ENCODE results near the gene PDE3B.

DNA sequence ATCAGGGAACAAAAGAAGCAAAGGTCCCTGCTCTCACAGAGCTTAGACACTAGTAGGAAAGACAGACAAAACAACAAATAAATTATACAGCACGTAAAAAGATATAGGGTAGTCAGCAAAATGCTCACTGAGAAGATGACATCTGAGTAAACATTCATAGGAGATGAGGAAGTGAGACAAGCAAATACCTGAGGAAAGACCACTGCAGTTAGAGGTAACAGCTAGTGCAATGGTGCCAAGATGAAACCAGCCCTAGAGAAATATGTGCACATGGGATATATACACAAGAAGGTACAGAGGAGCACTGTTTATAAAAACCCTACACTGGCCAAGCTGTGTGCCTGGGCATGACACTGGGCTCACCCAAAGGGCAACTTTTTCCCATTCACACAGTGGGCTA is 238.6 kb downstream of the PDE3B start:
- TF ChIP-seq, protein P1, sequence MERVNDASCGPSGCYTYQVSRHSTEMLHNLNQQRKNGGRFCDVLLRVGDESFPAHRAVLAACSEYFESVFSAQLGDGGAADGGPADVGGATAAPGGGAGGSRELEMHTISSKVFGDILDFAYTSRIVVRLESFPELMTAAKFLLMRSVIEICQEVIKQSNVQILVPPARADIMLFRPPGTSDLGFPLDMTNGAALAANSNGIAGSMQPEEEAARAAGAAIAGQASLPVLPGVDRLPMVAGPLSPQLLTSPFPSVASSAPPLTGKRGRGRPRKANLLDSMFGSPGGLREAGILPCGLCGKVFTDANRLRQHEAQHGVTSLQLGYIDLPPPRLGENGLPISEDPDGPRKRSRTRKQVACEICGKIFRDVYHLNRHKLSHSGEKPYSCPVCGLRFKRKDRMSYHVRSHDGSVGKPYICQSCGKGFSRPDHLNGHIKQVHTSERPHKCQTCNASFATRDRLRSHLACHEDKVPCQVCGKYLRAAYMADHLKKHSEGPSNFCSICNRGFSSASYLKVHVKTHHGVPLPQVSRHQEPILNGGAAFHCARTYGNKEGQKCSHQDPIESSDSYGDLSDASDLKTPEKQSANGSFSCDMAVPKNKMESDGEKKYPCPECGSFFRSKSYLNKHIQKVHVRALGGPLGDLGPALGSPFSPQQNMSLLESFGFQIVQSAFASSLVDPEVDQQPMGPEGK (CRISPR knock-in tag; IDR thresholded peaks at IDR 0.05; ENCODE audit: borderline replicate concordance): no peak
- TF ChIP-seq ARNTL (CRISPR knock-in tag; IDR thresholded peaks at IDR 0.05; ENCODE audit: borderline replicate concordance, low read depth) (no peak), PPARA (CRISPR knock-in tag; IDR thresholded peaks at IDR 0.05; ENCODE audit: borderline replicate concordance) (no peak), TOX (CRISPR knock-in tag; IDR thresholded peaks at IDR 0.05; ENCODE audit: borderline replicate concordance) (no peak), GLIS3 (CRISPR knock-in tag; IDR thresholded peaks at IDR 0.05) (no peak), TCF4 (CRISPR knock-in tag; IDR thresholded peaks at IDR 0.05; ENCODE audit: borderline replicate concordance) (no peak), RARB (CRISPR knock-in tag; IDR thresholded peaks at IDR 0.05) (no peak), ESRRG (CRISPR knock-in tag; IDR thresholded peaks at IDR 0.05) (no peak), ZNF565 (CRISPR knock-in tag; conservative IDR thresholded peaks at IDR 0.05; ENCODE audit: low read depth) (no peak)
- TF ChIP-seq, protein P2, sequence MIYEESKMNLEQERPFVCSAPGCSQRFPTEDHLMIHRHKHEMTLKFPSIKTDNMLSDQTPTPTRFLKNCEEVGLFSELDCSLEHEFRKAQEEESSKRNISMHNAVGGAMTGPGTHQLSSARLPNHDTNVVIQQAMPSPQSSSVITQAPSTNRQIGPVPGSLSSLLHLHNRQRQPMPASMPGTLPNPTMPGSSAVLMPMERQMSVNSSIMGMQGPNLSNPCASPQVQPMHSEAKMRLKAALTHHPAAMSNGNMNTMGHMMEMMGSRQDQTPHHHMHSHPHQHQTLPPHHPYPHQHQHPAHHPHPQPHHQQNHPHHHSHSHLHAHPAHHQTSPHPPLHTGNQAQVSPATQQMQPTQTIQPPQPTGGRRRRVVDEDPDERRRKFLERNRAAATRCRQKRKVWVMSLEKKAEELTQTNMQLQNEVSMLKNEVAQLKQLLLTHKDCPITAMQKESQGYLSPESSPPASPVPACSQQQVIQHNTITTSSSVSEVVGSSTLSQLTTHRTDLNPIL (CRISPR knock-in tag; IDR thresholded peaks at IDR 0.05; ENCODE audit: low read depth): no peak
- TF ChIP-seq, protein P3, sequence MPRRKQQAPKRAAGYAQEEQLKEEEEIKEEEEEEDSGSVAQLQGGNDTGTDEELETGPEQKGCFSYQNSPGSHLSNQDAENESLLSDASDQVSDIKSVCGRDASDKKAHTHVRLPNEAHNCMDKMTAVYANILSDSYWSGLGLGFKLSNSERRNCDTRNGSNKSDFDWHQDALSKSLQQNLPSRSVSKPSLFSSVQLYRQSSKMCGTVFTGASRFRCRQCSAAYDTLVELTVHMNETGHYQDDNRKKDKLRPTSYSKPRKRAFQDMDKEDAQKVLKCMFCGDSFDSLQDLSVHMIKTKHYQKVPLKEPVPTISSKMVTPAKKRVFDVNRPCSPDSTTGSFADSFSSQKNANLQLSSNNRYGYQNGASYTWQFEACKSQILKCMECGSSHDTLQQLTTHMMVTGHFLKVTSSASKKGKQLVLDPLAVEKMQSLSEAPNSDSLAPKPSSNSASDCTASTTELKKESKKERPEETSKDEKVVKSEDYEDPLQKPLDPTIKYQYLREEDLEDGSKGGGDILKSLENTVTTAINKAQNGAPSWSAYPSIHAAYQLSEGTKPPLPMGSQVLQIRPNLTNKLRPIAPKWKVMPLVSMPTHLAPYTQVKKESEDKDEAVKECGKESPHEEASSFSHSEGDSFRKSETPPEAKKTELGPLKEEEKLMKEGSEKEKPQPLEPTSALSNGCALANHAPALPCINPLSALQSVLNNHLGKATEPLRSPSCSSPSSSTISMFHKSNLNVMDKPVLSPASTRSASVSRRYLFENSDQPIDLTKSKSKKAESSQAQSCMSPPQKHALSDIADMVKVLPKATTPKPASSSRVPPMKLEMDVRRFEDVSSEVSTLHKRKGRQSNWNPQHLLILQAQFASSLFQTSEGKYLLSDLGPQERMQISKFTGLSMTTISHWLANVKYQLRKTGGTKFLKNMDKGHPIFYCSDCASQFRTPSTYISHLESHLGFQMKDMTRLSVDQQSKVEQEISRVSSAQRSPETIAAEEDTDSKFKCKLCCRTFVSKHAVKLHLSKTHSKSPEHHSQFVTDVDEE (CRISPR knock-in tag; IDR thresholded peaks at IDR 0.05): no peak

Data from SK-N-SH treated with all-trans-retinoic acid at 6 μM for 48 hours (cell line).